A549 (cell line): Measurements from ENCODE around the gene TMPRSS9.

Experiments
- CHD4 ChIP-seq: fragments of 200-600 bp; sonication (generic); IDR thresholded peaks from 2 replicates; pipeline ENCODE4 v1.6.1; 2016; ENCODE audit warnings: antibody characterized with exemption, mild to moderate bottlenecking, borderline replicate concordance
- PHF8 ChIP-seq: fragments of 200-600 bp; sonication (generic); IDR thresholded peaks from 2 replicates; pipeline ENCODE4 v1.6.1; 2016; ENCODE audit warnings: low read depth, mild to moderate bottlenecking, antibody characterized with exemption, moderate library complexity, borderline replicate concordance
- POLR2A ChIP-seq: IDR thresholded peaks from 2 replicates; pipeline ENCODE4 v1.6.1; 2012; ENCODE audit warnings: mild to moderate bottlenecking, low read length
- SMC3 ChIP-seq: fragments of >200 bp; sonication (Bioruptor Twin); formaldehyde crosslinking; IDR thresholded peaks from 3 replicates; pipeline ENCODE4 v1.6.1; 2018; ENCODE audit warnings: inconsistent platforms
- ZNF302 ChIP-seq: fragments of 250-450 bp; sonication (Bioruptor Pico); IDR thresholded peaks from 2 replicates; pipeline ENCODE4 v1.9.0; 2021; ENCODE audit warnings: inconsistent platforms, mild to moderate bottlenecking, moderate library complexity
- TF ChIP-seq, protein P1 (sequence below): fragments of >200 bp; sonication (Bioruptor Twin); formaldehyde crosslinking; IDR thresholded peaks from 3 replicates; pipeline ENCODE4 v1.5.1; 2016
- TF ChIP-seq, protein P2 (sequence below): fragments of 250-450 bp; sonication (Bioruptor Pico); IDR thresholded peaks from 2 replicates; pipeline ENCODE4 v1.5.0; 2020; ENCODE audit warnings: low read depth, mild to moderate bottlenecking, moderate library complexity
- TF ChIP-seq, protein P3 (sequence below): fragments of 150-350 bp; IDR thresholded peaks from 2 replicates; pipeline ENCODE4 v1.6.1; 2014; ENCODE audit warnings: low read depth, mild to moderate bottlenecking, low read length

DNA sequence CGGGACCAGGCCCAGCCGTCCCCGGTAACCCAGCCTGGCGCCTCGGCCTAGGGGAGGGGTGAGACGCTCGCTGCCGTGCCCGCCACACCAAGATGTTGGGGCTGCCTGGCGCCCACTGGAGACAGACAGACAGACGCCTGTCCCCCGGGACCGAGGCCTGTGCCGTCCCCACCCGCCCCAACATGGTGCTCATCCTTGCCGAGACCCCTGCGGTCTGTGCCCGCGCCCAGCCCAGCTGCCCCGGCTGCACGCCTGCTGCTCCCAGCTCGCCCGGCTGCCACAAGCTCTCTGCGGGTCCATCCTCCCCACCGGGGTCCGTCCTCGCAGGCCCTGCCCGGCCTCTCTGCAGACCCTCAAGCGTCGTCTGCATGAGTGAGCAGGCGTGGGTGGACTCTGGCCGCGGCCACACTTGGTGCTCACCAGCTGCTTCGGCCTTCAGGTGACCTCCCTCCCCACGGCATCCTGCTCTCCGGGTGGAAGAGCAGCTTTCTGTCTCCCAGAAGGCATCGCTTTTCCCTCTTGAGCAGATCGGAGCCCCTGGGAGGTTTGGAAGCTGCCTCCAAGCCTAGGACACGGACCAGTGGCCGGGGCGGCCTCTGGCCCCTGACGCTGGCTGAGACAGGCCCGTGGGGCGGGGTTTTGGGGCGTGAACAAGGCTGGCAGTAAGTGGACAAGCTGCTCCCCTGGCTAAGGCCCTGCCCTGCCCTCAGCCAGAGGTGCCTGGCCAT lies 6.7 kb upstream of the TMPRSS9 start:
- TF ChIP-seq, protein P1, sequence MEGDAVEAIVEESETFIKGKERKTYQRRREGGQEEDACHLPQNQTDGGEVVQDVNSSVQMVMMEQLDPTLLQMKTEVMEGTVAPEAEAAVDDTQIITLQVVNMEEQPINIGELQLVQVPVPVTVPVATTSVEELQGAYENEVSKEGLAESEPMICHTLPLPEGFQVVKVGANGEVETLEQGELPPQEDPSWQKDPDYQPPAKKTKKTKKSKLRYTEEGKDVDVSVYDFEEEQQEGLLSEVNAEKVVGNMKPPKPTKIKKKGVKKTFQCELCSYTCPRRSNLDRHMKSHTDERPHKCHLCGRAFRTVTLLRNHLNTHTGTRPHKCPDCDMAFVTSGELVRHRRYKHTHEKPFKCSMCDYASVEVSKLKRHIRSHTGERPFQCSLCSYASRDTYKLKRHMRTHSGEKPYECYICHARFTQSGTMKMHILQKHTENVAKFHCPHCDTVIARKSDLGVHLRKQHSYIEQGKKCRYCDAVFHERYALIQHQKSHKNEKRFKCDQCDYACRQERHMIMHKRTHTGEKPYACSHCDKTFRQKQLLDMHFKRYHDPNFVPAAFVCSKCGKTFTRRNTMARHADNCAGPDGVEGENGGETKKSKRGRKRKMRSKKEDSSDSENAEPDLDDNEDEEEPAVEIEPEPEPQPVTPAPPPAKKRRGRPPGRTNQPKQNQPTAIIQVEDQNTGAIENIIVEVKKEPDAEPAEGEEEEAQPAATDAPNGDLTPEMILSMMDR: no peak
- TF ChIP-seq POLR2A (no peak), PHF8 (no peak), SMC3 (no peak), ZNF302 (CRISPR knock-in tag) (no peak), CHD4 (no peak)
- TF ChIP-seq, protein P2, sequence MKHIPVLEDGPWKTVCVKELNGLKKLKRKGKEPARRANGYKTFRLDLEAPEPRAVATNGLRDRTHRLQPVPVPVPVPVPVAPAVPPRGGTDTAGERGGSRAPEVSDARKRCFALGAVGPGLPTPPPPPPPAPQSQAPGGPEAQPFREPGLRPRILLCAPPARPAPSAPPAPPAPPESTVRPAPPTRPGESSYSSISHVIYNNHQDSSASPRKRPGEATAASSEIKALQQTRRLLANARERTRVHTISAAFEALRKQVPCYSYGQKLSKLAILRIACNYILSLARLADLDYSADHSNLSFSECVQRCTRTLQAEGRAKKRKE (CRISPR knock-in tag): no peak
- TF ChIP-seq, protein P3, sequence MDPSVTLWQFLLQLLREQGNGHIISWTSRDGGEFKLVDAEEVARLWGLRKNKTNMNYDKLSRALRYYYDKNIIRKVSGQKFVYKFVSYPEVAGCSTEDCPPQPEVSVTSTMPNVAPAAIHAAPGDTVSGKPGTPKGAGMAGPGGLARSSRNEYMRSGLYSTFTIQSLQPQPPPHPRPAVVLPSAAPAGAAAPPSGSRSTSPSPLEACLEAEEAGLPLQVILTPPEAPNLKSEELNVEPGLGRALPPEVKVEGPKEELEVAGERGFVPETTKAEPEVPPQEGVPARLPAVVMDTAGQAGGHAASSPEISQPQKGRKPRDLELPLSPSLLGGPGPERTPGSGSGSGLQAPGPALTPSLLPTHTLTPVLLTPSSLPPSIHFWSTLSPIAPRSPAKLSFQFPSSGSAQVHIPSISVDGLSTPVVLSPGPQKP: no peak
